Mesangial cell (primary cell): Measurements from ENCODE around the gene CFAP99. TPM values are rescaled to one million over a fixed set of nuclear protein-coding genes. Genes with fewer than 3 reads are reported as not detected.

Source experiments
- total RNA-seq: library from RNA; depleted of rRNA; stranded (reverse); fragments of >200 nt; gene quantifications from 2 replicates; pipeline ENCODE4 v1.2.3, GENCODE V29; 2015

The CFAP99 gene
- total RNA-seq, result not detected in 2 replicates

GRCh38 chr4:2418650-2419571, at the start of gene CFAP99:
CFAP99 (plus strand) TSS chr4:2418955.

GRCh38 chr4:2417765-2418649, 748 bp upstream of the CFAP99 start, which contains the start of gene ZFYVE28:
ZFYVE28 (minus strand) TSS chr4:2418645; CDS start chr4:2418323, 322 bp downstream.

DNA sequence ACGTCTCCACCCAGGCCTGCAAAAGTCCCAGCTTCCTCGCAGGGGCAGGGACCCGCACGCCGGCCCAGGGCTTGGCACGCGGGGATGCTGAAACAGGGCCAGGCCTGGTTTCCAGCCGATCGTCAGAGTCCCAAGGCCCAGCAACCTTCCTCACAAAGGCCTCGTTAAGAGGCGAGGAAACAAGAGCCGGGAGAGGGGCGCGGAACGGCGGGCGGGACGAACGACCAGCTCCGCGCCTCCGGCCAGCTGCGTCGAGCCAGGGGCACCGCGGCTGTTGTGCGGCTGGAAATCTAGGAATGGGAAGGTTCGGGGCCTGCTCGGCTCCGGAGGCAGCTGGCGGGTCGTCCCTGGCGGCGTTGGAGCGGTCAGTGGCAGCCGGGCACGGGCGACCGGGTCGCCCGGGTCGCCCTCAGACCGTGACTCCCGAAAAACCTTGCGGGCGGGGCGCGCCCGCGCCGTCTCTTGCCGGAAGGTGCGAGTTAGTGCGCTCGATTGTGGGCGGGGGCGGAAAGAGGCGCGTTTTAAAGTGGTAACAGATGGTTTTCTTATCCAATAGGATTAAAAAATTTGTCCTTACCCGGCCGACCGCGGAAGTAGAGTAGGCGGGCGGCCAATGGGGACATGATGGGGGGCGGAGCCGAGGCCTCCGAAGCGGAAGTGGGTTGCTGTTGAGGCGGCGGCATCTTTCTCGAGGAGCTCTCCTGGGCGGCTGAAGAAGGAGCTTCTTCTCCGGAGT, 49.9 kb downstream of the CFAP99 start, which contains the start of gene RNF4:
TSS of gene RNF4 (plus strand) at position 651 of the 736 bp plus-strand sequence. CDS start 21,388 bp downstream, outside the sequence.

Other genes starting within 250 kb of the CFAP99 start
- gene HAUS3, start 176.8 kb upstream of the CFAP99 start, total RNA-seq, result 4.1 and 6.0 TPM in 2 replicates
- gene POLN, start 176.8 kb upstream of the CFAP99 start, total RNA-seq, result 0.16 and 0.38 TPM in 2 replicates
- 23.5 and 77.1 TPM in 2 replicates for gene MXD4, start 156.8 kb upstream of the CFAP99 start, total RNA-seq
- 2.8 and 8.5 TPM in 2 replicates for gene ZFYVE28, start 310 bp upstream of the CFAP99 start, total RNA-seq
- 49.8 and 62.2 TPM in 2 replicates for gene RNF4, start 50.2 kb downstream of the CFAP99 start, total RNA-seq
- 10.6 and 17.0 TPM in 2 replicates for gene FAM193A, start 117.7 kb downstream of the CFAP99 start, total RNA-seq